HL-60 (cell line): ENCODE measurements around the gene SLC22A13.

Source experiments
- DNase-seq, 2 experiments: peaks; one replicate each; pipeline ENCODE4 v3.0.0-alpha.2; 2010 to 2020; ENCODE audit warnings: low read depth in 1 of 2, low spot score in 1 of 2
- H3K27ac ChIP-seq: fragments of 250-450 bp; sonication (Bioruptor Pico); replicated peaks from 2 replicates; pipeline ENCODE4 v1.5.1; 2020; ENCODE audit warnings: mild to moderate bottlenecking, moderate library complexity
- H3K27me3 ChIP-seq: fragments of 250-450 bp; sonication (Bioruptor Pico); 2 replicates; pipeline ENCODE4 v1.5.1; 2021; ENCODE audit warnings: mild to moderate bottlenecking, moderate library complexity; ENCODE audit not compliant: insufficient read depth, poor library complexity, severe bottlenecking
- H3K4me3 ChIP-seq: replicated peaks from 2 replicates; pipeline ENCODE4 v1.5.1; 2011; ENCODE audit warnings: mild to moderate bottlenecking, control low read depth, low read length; ENCODE audit not compliant: insufficient read depth
- GABPA ChIP-seq: IDR thresholded peaks from 2 replicates; pipeline ENCODE4 v1.6.1; 2012; ENCODE audit warnings: low read depth
- POLR2AphosphoS5 ChIP-seq: IDR thresholded peaks from 2 replicates; pipeline ENCODE4 v1.6.1; 2012; ENCODE audit warnings: low read depth
- SPI1 ChIP-seq: IDR thresholded peaks from 2 replicates; pipeline ENCODE4 v1.6.1; 2012; ENCODE audit warnings: low read depth, mild to moderate bottlenecking, borderline replicate concordance
- TF ChIP-seq, protein P1 (sequence below): IDR thresholded peaks from one replicate; pipeline ENCODE4 v1.5.1; 2011; ENCODE audit warnings: low read length, control low read depth, inconsistent platforms; ENCODE audit not compliant: insufficient read depth
- TF ChIP-seq, protein P2 (sequence below): IDR thresholded peaks from 2 replicates; pipeline ENCODE4 v1.6.1; 2012; ENCODE audit warnings: low read depth; ENCODE audit not compliant: insufficient replicate concordance

SLC22A13 gene

DNA sequence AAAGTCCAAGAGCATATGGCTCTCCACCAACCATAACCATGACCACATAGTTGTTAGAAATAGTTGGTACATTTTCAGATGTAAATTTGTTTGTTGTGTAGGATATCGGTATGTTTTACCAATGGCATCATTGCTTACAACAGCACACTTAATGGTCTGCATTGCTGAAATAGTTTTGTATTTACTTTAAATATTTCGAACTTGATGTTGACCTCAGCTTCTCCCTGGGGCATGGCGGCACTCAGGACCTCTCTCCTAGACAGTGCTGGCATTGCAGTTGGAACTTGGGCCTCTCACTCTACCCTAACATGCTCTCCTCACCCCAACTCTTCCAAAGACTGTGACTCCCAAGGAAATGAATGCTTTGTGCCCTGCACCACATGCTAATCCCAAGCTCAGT, 5.0 kb downstream of the SLC22A13 start:
- H3K27ac ChIP-seq = no peak overlapping the region
- TF ChIP-seq, protein P1, sequence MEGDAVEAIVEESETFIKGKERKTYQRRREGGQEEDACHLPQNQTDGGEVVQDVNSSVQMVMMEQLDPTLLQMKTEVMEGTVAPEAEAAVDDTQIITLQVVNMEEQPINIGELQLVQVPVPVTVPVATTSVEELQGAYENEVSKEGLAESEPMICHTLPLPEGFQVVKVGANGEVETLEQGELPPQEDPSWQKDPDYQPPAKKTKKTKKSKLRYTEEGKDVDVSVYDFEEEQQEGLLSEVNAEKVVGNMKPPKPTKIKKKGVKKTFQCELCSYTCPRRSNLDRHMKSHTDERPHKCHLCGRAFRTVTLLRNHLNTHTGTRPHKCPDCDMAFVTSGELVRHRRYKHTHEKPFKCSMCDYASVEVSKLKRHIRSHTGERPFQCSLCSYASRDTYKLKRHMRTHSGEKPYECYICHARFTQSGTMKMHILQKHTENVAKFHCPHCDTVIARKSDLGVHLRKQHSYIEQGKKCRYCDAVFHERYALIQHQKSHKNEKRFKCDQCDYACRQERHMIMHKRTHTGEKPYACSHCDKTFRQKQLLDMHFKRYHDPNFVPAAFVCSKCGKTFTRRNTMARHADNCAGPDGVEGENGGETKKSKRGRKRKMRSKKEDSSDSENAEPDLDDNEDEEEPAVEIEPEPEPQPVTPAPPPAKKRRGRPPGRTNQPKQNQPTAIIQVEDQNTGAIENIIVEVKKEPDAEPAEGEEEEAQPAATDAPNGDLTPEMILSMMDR = no peak
- no peak for TF ChIP-seq POLR2AphosphoS5
- no peak for TF ChIP-seq GABPA
- TF ChIP-seq, protein P2, sequence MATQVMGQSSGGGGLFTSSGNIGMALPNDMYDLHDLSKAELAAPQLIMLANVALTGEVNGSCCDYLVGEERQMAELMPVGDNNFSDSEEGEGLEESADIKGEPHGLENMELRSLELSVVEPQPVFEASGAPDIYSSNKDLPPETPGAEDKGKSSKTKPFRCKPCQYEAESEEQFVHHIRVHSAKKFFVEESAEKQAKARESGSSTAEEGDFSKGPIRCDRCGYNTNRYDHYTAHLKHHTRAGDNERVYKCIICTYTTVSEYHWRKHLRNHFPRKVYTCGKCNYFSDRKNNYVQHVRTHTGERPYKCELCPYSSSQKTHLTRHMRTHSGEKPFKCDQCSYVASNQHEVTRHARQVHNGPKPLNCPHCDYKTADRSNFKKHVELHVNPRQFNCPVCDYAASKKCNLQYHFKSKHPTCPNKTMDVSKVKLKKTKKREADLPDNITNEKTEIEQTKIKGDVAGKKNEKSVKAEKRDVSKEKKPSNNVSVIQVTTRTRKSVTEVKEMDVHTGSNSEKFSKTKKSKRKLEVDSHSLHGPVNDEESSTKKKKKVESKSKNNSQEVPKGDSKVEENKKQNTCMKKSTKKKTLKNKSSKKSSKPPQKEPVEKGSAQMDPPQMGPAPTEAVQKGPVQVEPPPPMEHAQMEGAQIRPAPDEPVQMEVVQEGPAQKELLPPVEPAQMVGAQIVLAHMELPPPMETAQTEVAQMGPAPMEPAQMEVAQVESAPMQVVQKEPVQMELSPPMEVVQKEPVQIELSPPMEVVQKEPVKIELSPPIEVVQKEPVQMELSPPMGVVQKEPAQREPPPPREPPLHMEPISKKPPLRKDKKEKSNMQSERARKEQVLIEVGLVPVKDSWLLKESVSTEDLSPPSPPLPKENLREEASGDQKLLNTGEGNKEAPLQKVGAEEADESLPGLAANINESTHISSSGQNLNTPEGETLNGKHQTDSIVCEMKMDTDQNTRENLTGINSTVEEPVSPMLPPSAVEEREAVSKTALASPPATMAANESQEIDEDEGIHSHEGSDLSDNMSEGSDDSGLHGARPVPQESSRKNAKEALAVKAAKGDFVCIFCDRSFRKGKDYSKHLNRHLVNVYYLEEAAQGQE = no peak
- TF ChIP-seq SPI1 = no peak
- no peak for DNase-seq
- H3K27me3 ChIP-seq = no peaks in the 10 kb centered on the region
- no peak overlapping the region for H3K4me3 ChIP-seq

DNA sequence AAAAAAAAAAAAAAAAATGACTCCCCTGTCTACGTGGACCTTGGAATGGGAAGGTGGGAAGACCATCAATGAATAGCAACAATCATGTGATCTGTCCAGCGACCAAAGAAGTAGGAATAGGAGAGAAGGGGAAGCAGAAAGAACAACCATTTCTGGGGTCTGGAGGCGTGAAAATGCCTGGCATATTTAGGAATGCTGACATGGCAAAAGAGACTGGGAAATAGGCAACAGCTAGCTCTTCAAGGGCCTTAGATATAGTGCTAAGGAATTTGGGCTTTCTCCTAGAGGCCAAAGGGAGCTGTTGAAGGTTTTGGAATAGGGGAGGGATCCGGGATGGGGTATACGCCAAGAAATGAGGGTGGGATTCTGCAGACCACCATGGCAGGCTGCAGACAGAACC, 5.9 kb downstream of the SLC22A13 start:
- DNase-seq = no peak
- TF ChIP-seq POLR2AphosphoS5 (no peak), GABPA (no peak), SPI1 (no peak)
- TF ChIP-seq, protein P1 = no peak
- TF ChIP-seq, protein P2 = no peak
- Histone ChIP-seq H3K27me3 (no peaks in the 10 kb centered on the region), H3K27ac (no peak overlapping the region), H3K4me3 (no peak overlapping the region)

DNA sequence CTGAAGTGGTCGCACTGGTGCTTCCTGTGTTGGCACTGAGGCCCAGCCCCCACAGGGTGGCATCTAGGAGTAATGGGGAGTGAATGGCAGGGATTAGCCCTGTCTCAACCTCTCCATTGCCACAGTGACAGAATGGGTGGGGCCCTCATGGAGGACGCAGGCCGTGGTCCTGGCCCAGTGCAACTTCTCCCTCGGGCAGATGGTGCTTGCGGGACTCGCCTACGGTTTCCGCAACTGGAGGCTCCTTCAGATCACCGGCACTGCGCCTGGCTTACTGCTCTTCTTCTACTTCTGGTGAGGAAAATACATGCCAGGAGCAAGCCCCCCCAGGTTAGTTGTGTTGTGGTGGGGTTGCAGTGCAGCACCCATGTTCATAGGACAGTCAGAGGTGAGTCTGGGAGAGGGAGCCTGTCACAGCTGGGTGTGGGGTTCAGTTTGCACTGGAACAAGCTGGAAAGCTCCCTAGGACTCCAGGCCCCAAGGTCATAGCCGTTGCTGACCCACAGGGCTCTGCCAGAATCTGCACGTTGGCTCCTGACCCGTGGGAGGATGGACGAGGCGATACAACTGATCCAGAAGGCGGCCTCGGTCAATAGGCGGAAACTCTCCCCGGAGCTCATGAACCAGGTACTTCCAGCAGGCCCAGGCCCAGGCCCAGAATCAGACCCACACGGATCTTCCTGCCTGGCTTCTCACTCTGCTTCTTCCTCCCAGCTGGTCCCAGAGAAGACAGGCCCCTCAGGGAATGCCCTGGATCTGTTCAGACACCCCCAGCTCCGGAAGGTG, 9.4 kb downstream of the SLC22A13 start:
- H3K27ac ChIP-seq = no peak overlapping the region
- H3K27me3 ChIP-seq = no peaks in the 10 kb centered on the region
- TF ChIP-seq GABPA (no peak), POLR2AphosphoS5 (no peak), SPI1 (no peak)
- TF ChIP-seq, protein P1 = no peak
- TF ChIP-seq, protein P2 = no peak
- DNase-seq = no peak
- H3K4me3 ChIP-seq = no peak overlapping the region
